Measurements from ENCODE around the gene VPS52. TPM values are rescaled to one million over a fixed set of nuclear protein-coding genes. Genes with fewer than 3 reads are reported as not detected.
A peak's percentile ranks its signal among the peaks of the same experiment; 100 is the strongest.
"Not testable (repeated sequence)": the region's sequence is repeated elsewhere in the genome, so short reads cannot be mapped to it uniquely, and the experiment has no call there.

The VPS52 gene
- total RNA-seq, 1 donor from 2014 or later, result 35.1 TPM

GRCh38 chr6:33276864-33277662 lies 5.4 kb upstream of the VPS52 start, which contains the start of gene B3GALT4:
Gene B3GALT4 (plus strand): TSS chr6:33277123. CDS start chr6:33277420, 297 bp downstream.
- Histone ChIP-seq H3K36me3 (peaks cover 69% of the 10 kb centered on the region), H3K9me3 (replicated peaks) (no peaks in the 10 kb centered on the region)
- intact Hi-C loops (cut with micrococcal nuclease), result no loop called here

GRCh38 chr6:33276581-33276863 lies 4.8 kb upstream of the VPS52 start:
- Histone ChIP-seq H3K9me3 (replicated peaks) (no peaks in the 10 kb centered on the region), H3K4me1 (peaks cover 77% of the 10 kb centered on the region), H3K27me3 (ENCODE audit: low read depth) (no peaks in the 10 kb centered on the region), H3K4me3 (peak overlapping the region; percentile 88), H3K27ac (replicated peaks) (peak overlapping the region; percentile 97), H3K36me3 (peaks cover 64% of the 10 kb centered on the region)
- intact Hi-C loops (cut with micrococcal nuclease), result no loop called here
- no peak for TF ChIP-seq CTCF (IDR thresholded peaks at IDR 0.05; ENCODE audit: borderline replicate concordance)
- no peak for DNase-seq

More at GRCh38 chr6:33276864-33277662, 5.4 kb upstream of the VPS52 start, which contains the start of gene B3GALT4:
- Histone ChIP-seq H3K4me1 (peaks cover 75% of the 10 kb centered on the region), H3K27me3 (ENCODE audit: low read depth) (no peaks in the 10 kb centered on the region), H3K4me3 (peak within 1 kb of the TSS; percentile 88), H3K27ac (replicated peaks) (peak within 1 kb of the TSS; percentile 97)
- peak; percentile 74 for TF ChIP-seq CTCF (IDR thresholded peaks at IDR 0.05; ENCODE audit: borderline replicate concordance)
- DNase-seq, result peak; percentile 78

- H3K9me3 ChIP-seq (replicated peaks); H3K27me3 ChIP-seq (ENCODE audit: low read depth); DNase-seq; intact Hi-C loops (cut with micrococcal nuclease): not testable (repeated sequence)
- H3K36me3 ChIP-seq, result peaks cover 60% of the 10 kb centered on the region
- H3K4me3 ChIP-seq, result peak overlapping the region; percentile 88
- peak overlapping the region; percentile 97 for H3K27ac ChIP-seq (replicated peaks)
- H3K4me1 ChIP-seq, result peaks cover 82% of the 10 kb centered on the region
Observed at GRCh38 chr6:33275795-33276580, 4.3 kb upstream of the VPS52 start.

GRCh38 chr6:33273924-33274902 lies 2.5 kb upstream of the VPS52 start:
- intact Hi-C loops (cut with micrococcal nuclease), result no loop called here
- TF ChIP-seq CTCF (IDR thresholded peaks at IDR 0.05; ENCODE audit: borderline replicate concordance), result no peak
- Histone ChIP-seq H3K4me1 (peaks cover 91% of the 10 kb centered on the region), H3K27ac (replicated peaks) (no peak overlapping the region), H3K9me3 (replicated peaks) (no peaks in the 10 kb centered on the region), H3K36me3 (peaks cover 47% of the 10 kb centered on the region), H3K4me3 (no peak overlapping the region), H3K27me3 (ENCODE audit: low read depth) (no peaks in the 10 kb centered on the region)
- no peak for DNase-seq

DNA sequence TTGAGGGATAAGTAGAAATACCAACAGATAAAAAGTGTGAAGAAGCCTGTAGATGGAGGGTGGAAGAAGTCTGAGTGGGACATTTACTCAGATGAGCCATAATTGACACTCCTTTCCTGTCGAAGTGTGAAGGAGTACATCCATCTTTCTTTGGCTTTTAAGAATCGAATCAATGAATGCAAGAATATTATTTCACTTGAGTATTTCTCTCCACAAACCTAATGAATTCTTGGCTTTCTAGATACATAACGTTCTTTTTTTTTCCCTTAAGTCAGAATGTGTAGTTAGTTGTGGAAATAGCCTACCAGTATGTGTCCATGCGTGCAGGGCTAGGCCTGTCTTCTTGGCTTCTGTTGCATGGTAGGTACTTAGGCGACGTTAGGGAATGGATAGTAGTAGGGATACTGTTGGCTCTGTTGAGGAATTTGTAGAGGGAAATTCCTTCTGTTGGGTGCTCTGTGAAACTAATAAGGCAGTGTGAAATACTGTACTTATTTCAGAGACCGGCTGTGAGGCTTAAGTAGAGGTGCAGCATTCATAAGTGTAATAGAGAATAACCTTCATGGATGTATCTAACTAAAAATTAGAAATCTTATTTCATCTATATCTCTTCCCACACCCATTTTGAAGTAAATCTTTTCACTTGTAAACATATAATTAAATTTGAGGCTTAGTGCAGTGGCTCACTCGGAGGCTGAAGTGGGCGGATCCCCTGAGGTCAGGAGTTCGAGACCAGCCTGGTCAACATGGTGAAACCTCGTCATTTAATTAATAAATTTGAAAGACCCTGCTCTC lies 1.6 kb upstream of the VPS52 start:
- H3K4me3 ChIP-seq, result peak overlapping the region; percentile 79

More for the DNA sequence above, 1.6 kb upstream of the VPS52 start:
- H3K9me3 ChIP-seq (replicated peaks), result no peaks in the 10 kb centered on the region
- H3K4me1 ChIP-seq, result peaks cover 83% of the 10 kb centered on the region
- intact Hi-C loops (cut with micrococcal nuclease), result no loop called here
- peaks cover 50% of the 10 kb centered on the region for H3K36me3 ChIP-seq
- H3K27ac ChIP-seq (replicated peaks), result peak overlapping the region; percentile 97
- no peaks in the 10 kb centered on the region for H3K27me3 ChIP-seq (ENCODE audit: low read depth)
- no peak for TF ChIP-seq CTCF (IDR thresholded peaks at IDR 0.05; ENCODE audit: borderline replicate concordance)
- no peak for DNase-seq
